MM.1S (cell line): ENCODE data around the gene PLXNA2.

Source experiments
- DNase-seq: peaks from one replicate; pipeline ENCODE4 v3.0.0-alpha.2; 2015
- H2AFZ ChIP-seq: fragments of 300-600 bp; sonication (generic); 2 replicates; pipeline ENCODE4 v1.6.0; 2016; ENCODE audit warnings: antibody characterized with exemption, low read length
- H3F3A ChIP-seq: fragments of 300-600 bp; sonication (generic); 2 replicates; pipeline ENCODE4 v1.6.1; 2016; ENCODE audit warnings: mild to moderate bottlenecking, antibody characterized with exemption, low read length, moderate library complexity, mixed read lengths; ENCODE audit not compliant: insufficient read depth
- H3K27ac ChIP-seq: fragments of 300-600 bp; sonication (generic); 2 replicates; pipeline ENCODE4 v1.5.1; 2016; ENCODE audit warnings: mild to moderate bottlenecking, low read length
- H3K27me3 ChIP-seq: fragments of 300-600 bp; sonication (generic); replicated peaks from 2 replicates; pipeline ENCODE4 v1.6.0; 2016; ENCODE audit warnings: low read length; ENCODE audit not compliant: insufficient read depth
- H3K36me3 ChIP-seq: fragments of 300-600 bp; sonication (generic); replicated peaks from 2 replicates; pipeline ENCODE4 v1.6.1; 2016; ENCODE audit warnings: mild to moderate bottlenecking, low read length, mixed read lengths; ENCODE audit not compliant: insufficient read depth
- H3K4me1 ChIP-seq: fragments of 300-600 bp; sonication (generic); 2 replicates; pipeline ENCODE4 v1.6.1; 2016; ENCODE audit warnings: low read length, mixed read lengths
- H3K4me2 ChIP-seq: fragments of 300-600 bp; sonication (generic); 2 replicates; pipeline ENCODE4 v1.6.0; 2016; ENCODE audit warnings: low read depth, low read length
- H3K4me3 ChIP-seq: fragments of 300-600 bp; sonication (generic); 2 replicates; pipeline ENCODE4 v1.5.1; 2016; ENCODE audit warnings: low read length, mixed read lengths
- H3K79me2 ChIP-seq: fragments of 300-600 bp; sonication (generic); 2 replicates; pipeline ENCODE4 v1.6.1; 2016; ENCODE audit warnings: mixed run types, low read length, mixed read lengths
- H3K9ac ChIP-seq: fragments of 300-600 bp; sonication (generic); 2 replicates; pipeline ENCODE4 v1.6.1; 2016; ENCODE audit warnings: low read length, mixed read lengths
- H3K9me2 ChIP-seq: fragments of 300-600 bp; sonication (generic); replicated peaks from 2 replicates; pipeline ENCODE4 v1.6.1; 2016; ENCODE audit warnings: mild to moderate bottlenecking, low read length, mixed read lengths; ENCODE audit not compliant: insufficient read depth
- H3K9me3 ChIP-seq: fragments of 300-600 bp; sonication (generic); replicated peaks from 2 replicates; pipeline ENCODE4 v1.6.1; 2016; ENCODE audit warnings: mild to moderate bottlenecking, low read length, mixed read lengths; ENCODE audit not compliant: insufficient read depth
- H4K20me1 ChIP-seq: fragments of 300-600 bp; sonication (generic); 2 replicates; pipeline ENCODE4 v1.6.1; 2016; ENCODE audit warnings: mild to moderate bottlenecking, low read length, moderate library complexity, mixed read lengths; ENCODE audit not compliant: insufficient read depth
- CTCF ChIP-seq: fragments of 300-600 bp; sonication (generic); IDR thresholded peaks from 2 replicates; pipeline ENCODE4 v1.5.1; 2016; ENCODE audit warnings: antibody characterized with exemption, low read length, mixed read lengths
- EZH2 ChIP-seq: fragments of 300-600 bp; sonication (generic); optimal IDR thresholded peaks from 2 replicates; pipeline ENCODE3; 2017; ENCODE audit warnings: low read depth, mild to moderate bottlenecking, antibody characterized with exemption, low read length, mixed read lengths
- EZH2phosphoT487 ChIP-seq: fragments of 300-600 bp; sonication (generic); IDR thresholded peaks from 2 replicates; pipeline ENCODE4 v1.6.1; 2018; ENCODE audit warnings: antibody characterized with exemption, low read length

Gene PLXNA2

GRCh38 chr1:208156310-208156709 is 87.9 kb downstream of the PLXNA2 start:
- Histone ChIP-seq H3K4me3 (no peak overlapping the region), H4K20me1 (no peaks in the 10 kb centered on the region), H3K36me3 (no peaks in the 10 kb centered on the region), H3F3A (no peaks in the 10 kb centered on the region), H3K9me2 (no peaks in the 10 kb centered on the region), H3K4me1 (no peaks in the 10 kb centered on the region), H3K9me3 (no peaks in the 10 kb centered on the region), H3K4me2 (no peak overlapping the region), H3K79me2 (no peaks in the 10 kb centered on the region), H3K27ac (no peak overlapping the region), H2AFZ (no peak overlapping the region), H3K27me3 (no peaks in the 10 kb centered on the region), H3K9ac (no peak overlapping the region)
- no peak for DNase-seq
- TF ChIP-seq EZH2phosphoT487, result no peak
- TF ChIP-seq EZH2, result no peak
- no peak for TF ChIP-seq CTCF

- Histone ChIP-seq H3K27ac (no peak overlapping the region), H3K4me2 (no peak overlapping the region), H3K79me2 (no peaks in the 10 kb centered on the region), H2AFZ (no peak overlapping the region), H3K27me3 (no peaks in the 10 kb centered on the region), H3K9ac (no peak overlapping the region), H3K4me3 (no peak overlapping the region), H4K20me1 (no peaks in the 10 kb centered on the region), H3F3A (no peaks in the 10 kb centered on the region), H3K9me3 (no peaks in the 10 kb centered on the region), H3K9me2 (no peaks in the 10 kb centered on the region), H3K4me1 (no peaks in the 10 kb centered on the region), H3K36me3 (no peaks in the 10 kb centered on the region)
- no peak for DNase-seq
- TF ChIP-seq EZH2phosphoT487, result no peak
- TF ChIP-seq EZH2, result no peak
- no peak for TF ChIP-seq CTCF
Observed at GRCh38 chr1:208154679-208155642, 89.2 kb downstream of the PLXNA2 start.

GRCh38 chr1:208154040-208154439 is 90.1 kb downstream of the PLXNA2 start:
- H3K9me2 ChIP-seq, result no peaks in the 10 kb centered on the region
- H3K27me3 ChIP-seq, result no peaks in the 10 kb centered on the region
- no peaks in the 10 kb centered on the region for H3K9me3 ChIP-seq
- TF ChIP-seq CTCF (no peak), EZH2phosphoT487 (no peak), EZH2 (no peak)
- H2AFZ ChIP-seq, result no peak overlapping the region
- H3K4me1 ChIP-seq, result no peaks in the 10 kb centered on the region
- no peak overlapping the region for H3K27ac ChIP-seq
- H3K36me3 ChIP-seq, result no peaks in the 10 kb centered on the region
- H4K20me1 ChIP-seq, result no peaks in the 10 kb centered on the region
- H3K4me3 ChIP-seq, result no peak overlapping the region
- no peaks in the 10 kb centered on the region for H3F3A ChIP-seq
- no peak overlapping the region for H3K4me2 ChIP-seq
- H3K79me2 ChIP-seq, result no peaks in the 10 kb centered on the region
- no peak for DNase-seq
- H3K9ac ChIP-seq, result no peak overlapping the region
